HCT116 (cell line): Measurements from ENCODE around the gene ADAMTS20. TPM values are rescaled to one million over a fixed set of nuclear protein-coding genes. Genes with fewer than 3 reads are reported as not detected.

Source experiments
- ATAC-seq: fragments of 200-7000 bp; cut with Tn5 transposase; 2 replicates; pipeline ENCODE4 v1.9.1; 2020; ENCODE audit warnings: mild to moderate bottlenecking, moderate library complexity
- BruUV-seq: library from RNA; stranded (reverse); fragments of 400-500 nt; replicated peaks from 2 replicates; lab custom pipeline; 2021; lab: Mats Ljungman, UMichigan
- CTCF ChIA-PET: fragments of 300-600 bp; sonication (Branson Sonifier 250); formaldehyde crosslinking; loops from one replicate; lab custom pipeline; 2021; ENCODE audit warnings: antibody characterized with exemption; lab: Charles Lee
- POLR2A ChIA-PET: fragments of 300-600, 350-600 bp; sonication (Branson Sonifier 250); formaldehyde crosslinking; loops from one replicate; lab custom pipeline; 2021; ENCODE audit warnings: antibody characterized with exemption; lab: Charles Lee
- RAD21 ChIA-PET, 2 experiments: fragments of 300-600 bp; sonication (Branson Sonifier 250); formaldehyde crosslinking; loops; one replicate each; lab custom pipeline; 2023; ENCODE audit warnings: low total read pairs in 2 of 2; ENCODE audit not compliant: uncharacterized antibody in 2 of 2, unreplicated experiment in 2 of 2, low non-redundant PET in 1 of 2; lab: Charles Lee
- DNase-seq: peaks from one replicate; pipeline ENCODE4 v3.0.0-alpha.2; 2010; ENCODE audit warnings: low read depth, low spot score
- H2AFZ ChIP-seq: fragments of 200-600 bp; shearing (Covaris generic), sonication (generic); 2 replicates; pipeline ENCODE4 v1.6.1; 2017; ENCODE audit warnings: low read depth, mixed run types, mixed read lengths, antibody characterized with exemption, low read length; ENCODE audit not compliant: poor library complexity, severe bottlenecking
- H3K27ac ChIP-seq: 2 replicates; pipeline ENCODE4 v1.5.1; 2012; ENCODE audit warnings: low read depth, low read length
- H3K27me3 ChIP-seq: fragments of 200-600 bp; sonication (generic); 2 replicates; pipeline ENCODE4 v1.6.1; 2016; ENCODE audit warnings: mixed run types, low read length, mixed read lengths; ENCODE audit not compliant: insufficient read depth
- H3K36me3 ChIP-seq, 2 experiments: fragments of 200-500 bp in 1 of 2; fragments of 200-600 bp in 1 of 2; sonication (Bioruptor generic) in 1 of 2; sonication (generic) in 1 of 2; 2 replicates each; pipeline versions ENCODE4 v1.5.1 to v1.6.1; 2014 to 2016; ENCODE audit warnings: low read length in 2 of 2, inconsistent platforms in 1 of 2, mixed read lengths in 1 of 2, mixed run types in 1 of 2; ENCODE audit not compliant: insufficient read depth in 2 of 2, control insufficient read depth in 1 of 2
- H3K4me1 ChIP-seq, 2 experiments: fragments of 200-600 bp in 1 of 2; sonication (generic) in 1 of 2; 2 replicates each; pipeline versions ENCODE4 v1.5.1 to v1.6.1; 2012 to 2017; ENCODE audit warnings: low read length in 2 of 2, inconsistent platforms in 1 of 2, mild to moderate bottlenecking in 1 of 2, mixed read lengths in 1 of 2, mixed run types in 1 of 2, moderate library complexity in 1 of 2; ENCODE audit not compliant: insufficient read depth in 2 of 2, control insufficient read depth in 1 of 2
- H3K4me2 ChIP-seq: fragments of 200-600 bp; sonication (generic); 2 replicates; pipeline ENCODE4 v1.6.1; 2017; ENCODE audit warnings: mixed run types, low read length, mixed read lengths
- H3K4me3 ChIP-seq, 2 experiments: fragments of 200-600 bp in 1 of 2; sonication (generic) in 1 of 2; replicated peaks in 1 of 2; 2 replicates each; pipeline ENCODE4 v1.5.1; 2011 to 2016; ENCODE audit warnings: low read length in 2 of 2, control low read depth in 1 of 2, low read depth in 1 of 2, mild to moderate bottlenecking in 1 of 2, mixed read lengths in 1 of 2, mixed run types in 1 of 2
- H3K79me2 ChIP-seq: fragments of 200-600 bp; sonication (generic); 2 replicates; pipeline ENCODE4 v1.6.1; 2017; ENCODE audit warnings: mild to moderate bottlenecking, mixed run types, low read length, moderate library complexity, mixed read lengths; ENCODE audit not compliant: insufficient read depth
- H3K9ac ChIP-seq: fragments of 200-600 bp; sonication (generic); 2 replicates; pipeline ENCODE4 v1.6.1; 2016; ENCODE audit warnings: low read length, mixed read lengths
- H3K9me2 ChIP-seq: fragments of 200-600 bp; sonication (generic), shearing (Covaris generic); 2 replicates; pipeline ENCODE4 v1.6.1; 2017; ENCODE audit warnings: mixed run types, mild to moderate bottlenecking, moderate library complexity; ENCODE audit not compliant: insufficient read depth
- H3K9me3 ChIP-seq, 2 experiments: fragments of 200-500 bp in 1 of 2; fragments of 200-600 bp in 1 of 2; sonication (Bioruptor generic) in 1 of 2; sonication (generic) in 1 of 2; 2 replicates each; pipeline ENCODE4 v1.6.1; 2014 to 2017; ENCODE audit warnings: low read length in 2 of 2, mixed read lengths in 2 of 2, inconsistent platforms in 1 of 2, low read depth in 1 of 2, mild to moderate bottlenecking in 1 of 2, mixed run types in 1 of 2, moderate library complexity in 1 of 2; ENCODE audit not compliant: control insufficient read depth in 1 of 2, insufficient read depth in 1 of 2
- H4K20me1 ChIP-seq: fragments of 200-600 bp; sonication (generic), shearing (Covaris generic); 2 replicates; pipeline ENCODE4 v1.6.1; 2017; ENCODE audit warnings: mixed run types, mild to moderate bottlenecking, moderate library complexity; ENCODE audit not compliant: insufficient read depth
- CBX3 ChIP-seq: IDR thresholded peaks from 2 replicates; pipeline ENCODE4 v1.6.1; 2012; ENCODE audit warnings: low read depth
- CEBPB ChIP-seq: IDR thresholded peaks from 2 replicates; pipeline ENCODE4 v1.6.1; 2012; ENCODE audit warnings: low read depth
- CTCF ChIP-seq, 3 experiments: fragments of 200-600 bp in 1 of 3; sonication (generic) in 1 of 3; IDR thresholded peaks in 2 of 3; conservative IDR thresholded peaks in 1 of 3; 2 replicates each; pipeline ENCODE4 v1.5.1; 2012 to 2017; ENCODE audit warnings: low read depth in 2 of 3, low read length in 2 of 3, antibody characterized with exemption in 1 of 3, borderline replicate concordance in 1 of 3, control low read depth in 1 of 3, mild to moderate bottlenecking in 1 of 3, mixed read lengths in 1 of 3, mixed run types in 1 of 3, moderate library complexity in 1 of 3; ENCODE audit not compliant: insufficient read depth in 1 of 3
- EGR1 ChIP-seq: IDR thresholded peaks from 2 replicates; pipeline ENCODE4 v1.6.1; 2012; ENCODE audit warnings: low read depth
- ELF1 ChIP-seq: IDR thresholded peaks from 2 replicates; pipeline ENCODE4 v1.6.1; 2012; ENCODE audit warnings: low read depth, borderline replicate concordance
- EZH2 ChIP-seq: fragments of 200-600 bp; sonication (generic); IDR thresholded peaks from 2 replicates; pipeline ENCODE4 v1.6.1; 2017; ENCODE audit warnings: antibody characterized with exemption, mixed run types
- EZH2phosphoT487 ChIP-seq: fragments of 200-600 bp; IDR thresholded peaks from 2 replicates; pipeline ENCODE4 v1.6.1; 2018; ENCODE audit warnings: antibody characterized with exemption, borderline replicate concordance
- FOSL1 ChIP-seq: IDR thresholded peaks from 2 replicates; pipeline ENCODE4 v1.6.1; 2012; ENCODE audit warnings: low read depth
- JUND ChIP-seq: IDR thresholded peaks from 2 replicates; pipeline ENCODE4 v1.6.1; 2012
- MAX ChIP-seq: IDR thresholded peaks from 2 replicates; pipeline ENCODE4 v1.6.1; 2012
- POLR2A ChIP-seq: IDR thresholded peaks from 2 replicates; pipeline ENCODE4 v1.7.0; 2011; ENCODE audit warnings: borderline replicate concordance; ENCODE audit not compliant: insufficient read depth, insufficient read length; ENCODE audit errors: extremely low read depth
- POLR2AphosphoS5 ChIP-seq: IDR thresholded peaks from 2 replicates; pipeline ENCODE4 v1.6.1; 2011; ENCODE audit warnings: mild to moderate bottlenecking, low read depth, low read length, moderate library complexity
- RAD21 ChIP-seq: IDR thresholded peaks from 2 replicates; pipeline ENCODE4 v1.6.1; 2012; ENCODE audit warnings: low read depth, mild to moderate bottlenecking
- SIN3A ChIP-seq: IDR thresholded peaks from 2 replicates; pipeline ENCODE4 v1.6.1; 2012; ENCODE audit warnings: low read depth
- SP1 ChIP-seq: IDR thresholded peaks from 2 replicates; pipeline ENCODE4 v1.6.1; 2012; ENCODE audit warnings: low read depth
- TCF7L2 ChIP-seq: IDR thresholded peaks from 2 replicates; pipeline ENCODE4 v1.7.0; 2011; ENCODE audit warnings: borderline replicate concordance, inconsistent platforms; ENCODE audit not compliant: insufficient read depth, insufficient read length; ENCODE audit errors: extremely low read depth
- YY1 ChIP-seq: IDR thresholded peaks from 2 replicates; pipeline ENCODE4 v1.6.1; 2011; ENCODE audit warnings: low read length, low read depth, moderate library complexity, mild to moderate bottlenecking; ENCODE audit not compliant: insufficient replicate concordance; ENCODE audit errors: extremely low read depth
- ZBTB33 ChIP-seq: IDR thresholded peaks from 2 replicates; pipeline ENCODE4 v1.6.1; 2011; ENCODE audit warnings: mild to moderate bottlenecking, low read length, moderate library complexity; ENCODE audit not compliant: insufficient replicate concordance; ENCODE audit errors: extremely low read depth
- ZFX ChIP-seq: fragments of 450-650 bp; IDR thresholded peaks from 2 replicates; pipeline ENCODE4 v1.6.1; 2017
- ZNF274 ChIP-seq: fragments of 200-500 bp; sonication (Bioruptor generic); IDR thresholded peaks from 2 replicates; pipeline ENCODE4 v1.6.1; 2014; ENCODE audit warnings: mild to moderate bottlenecking, low read depth, low read length, inconsistent platforms
- intact Hi-C: fragments of 100-400 bp; cut with micrococcal nuclease; formaldehyde crosslinking; loops from 2 replicates; pipeline ENCODE4 v1.10.0; 2022
- total RNA-seq: library from RNA; stranded (reverse); gene quantifications from one replicate; pipeline ENCODE4 v1.2.1, GENCODE V29; 2021; ENCODE audit not compliant: unreplicated experiment
- TF ChIP-seq, protein P1 (sequence below): IDR thresholded peaks from 2 replicates; pipeline ENCODE4 v1.6.1; 2012

ADAMTS20 gene
- total RNA-seq, 1 experiment from 2014 or later: not detected

DNA sequence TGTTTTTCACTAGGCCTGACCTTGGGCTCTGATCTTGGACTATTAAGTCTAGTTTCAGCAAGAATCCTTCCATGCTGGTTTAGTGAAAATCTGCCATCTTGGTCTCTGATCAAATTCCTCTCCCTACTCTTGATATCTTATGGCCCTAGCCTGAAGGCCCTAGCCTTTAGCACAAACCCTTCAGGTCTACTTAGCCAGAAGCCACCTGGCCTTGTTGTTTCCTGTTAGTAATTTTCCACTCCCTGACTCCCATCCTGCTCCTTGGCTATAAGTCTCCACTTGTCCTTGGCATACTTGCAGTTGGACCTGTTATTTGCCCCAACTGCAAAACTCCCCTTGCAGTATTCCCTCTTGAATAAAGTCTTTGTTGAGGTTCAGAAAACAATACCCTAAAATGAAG, 241.4 kb downstream of the ADAMTS20 start (continued):
- TF ChIP-seq CBX3: no peak
- no peak for TF ChIP-seq MAX
- TF ChIP-seq JUND: no peak
- no peak for TF ChIP-seq ZBTB33
- no peak for TF ChIP-seq RAD21
- TF ChIP-seq CEBPB: no peak
- no peak for TF ChIP-seq ELF1
- TF ChIP-seq POLR2A: no peak
- TF ChIP-seq EZH2phosphoT487: no peak
- TF ChIP-seq EZH2: no peak

- Histone ChIP-seq H3K36me3 (no peaks in the 10 kb centered on the region), H3K9me2 (no peaks in the 10 kb centered on the region), H2AFZ (no peak overlapping the region), H3K4me1 (no peaks in the 10 kb centered on the region), H4K20me1 (no peaks in the 10 kb centered on the region), H3K4me2 (no peak overlapping the region), H3K9ac (no peak overlapping the region), H3K27me3 (no peaks in the 10 kb centered on the region), H3K9me3 (no peaks in the 10 kb centered on the region), H3K4me3 (no peak overlapping the region), H3K27ac (no peak overlapping the region), H3K79me2 (no peaks in the 10 kb centered on the region)
- RAD21 ChIA-PET: no interaction called here
- ATAC-seq (no peak), DNase-seq (no peak)
- BruUV-seq: no TSS peak
- POLR2A ChIA-PET: no interaction called here
- intact Hi-C loops: no loop called here
- CTCF ChIA-PET: interaction anchor here (0.8 kb wide), 1 partner anchor 826 kb away, joined by 3 read pairs; no protein-coding TSS in a partner anchor
- TF ChIP-seq SP1 (no peak), YY1 (no peak), EZH2 (no peak), POLR2AphosphoS5 (no peak), FOSL1 (no peak), ZFX (no peak), POLR2A (no peak), CBX3 (no peak), EGR1 (no peak), SIN3A (no peak), CEBPB (no peak), MAX (no peak), EZH2phosphoT487 (no peak), ZNF274 (no peak), ELF1 (no peak), CTCF (IDR thresholded peaks at IDR 0.05 in 2 of 3, conservative IDR thresholded peaks at IDR 0.05 in 1 of 3; ENCODE audit: borderline replicate concordance in 1 of 3, insufficient read depth in 1 of 3, low read depth in 2 of 3, low read length in 2 of 3) (no peak), TCF7L2 (no peak), JUND (no peak)
- TF ChIP-seq, protein P1, sequence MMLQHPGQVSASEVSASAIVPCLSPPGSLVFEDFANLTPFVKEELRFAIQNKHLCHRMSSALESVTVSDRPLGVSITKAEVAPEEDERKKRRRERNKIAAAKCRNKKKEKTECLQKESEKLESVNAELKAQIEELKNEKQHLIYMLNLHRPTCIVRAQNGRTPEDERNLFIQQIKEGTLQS: no peak
These were observed 242.0 kb downstream of the ADAMTS20 start for GRCh38 chr12:43309959-43310358.
